Naive thymus-derived CD8-positive, alpha-beta T cell (primary cell): ENCODE results near the gene ZNF217. TPM values are rescaled to one million over a fixed set of nuclear protein-coding genes. Genes with fewer than 3 reads are reported as not detected.
A peak's percentile ranks its signal among the peaks of the same experiment; 100 is the strongest.
"Not testable (repeated sequence)": the region's sequence is repeated elsewhere in the genome, so short reads cannot be mapped to it uniquely, and the experiment has no call there.

Experiments
- ATAC-seq, 2 donors: fragments of 150-1000 bp; cut with Tn5 transposase in 1 of 2; sonication (Bioruptor Pico), chemical (Tn5 transposase) in 1 of 2; 1 replicate in 1 of 2; 2 replicates in 1 of 2; pipeline ENCODE4 v1.10.0; 2021; ENCODE audit warnings: mild to moderate bottlenecking in 2 of 2, moderate library complexity in 2 of 2
- POLR2A ChIA-PET: fragments of 350-600 bp; sonication (Branson Sonifier 250); formaldehyde crosslinking; loops from one replicate; lab custom pipeline; 2021; ENCODE audit warnings: antibody characterized with exemption; lab: Charles Lee
- DNase-seq, 10 donors: peaks; one replicate each; pipeline versions ENCODE4 v3.0.0 to v3.0.0-alpha.2; 2020 to 2022
- H3K27ac Mint-ChIP-seq, 10 donors: one replicate each; pipeline ENCODE4 v1.8.0; 2020 to 2022; ENCODE audit warnings: mild to moderate bottlenecking in 10 of 10, mixed read lengths in 10 of 10, moderate library complexity in 4 of 10, inconsistent platforms in 1 of 10
- H3K27me3 Mint-ChIP-seq, 5 donors: one replicate each; pipeline ENCODE4 v1.8.0; 2021 to 2022; ENCODE audit warnings: mixed read lengths in 5 of 5
- H3K36me3 Mint-ChIP-seq, 3 donors: one replicate each; pipeline ENCODE4 v1.8.0; 2020 to 2022; ENCODE audit warnings: mixed read lengths in 3 of 3, mild to moderate bottlenecking in 2 of 3, inconsistent platforms in 1 of 3
- H3K4me1 Mint-ChIP-seq, 4 donors: one replicate each; pipeline ENCODE4 v1.8.0; 2021 to 2022; ENCODE audit warnings: mixed read lengths in 4 of 4
- H3K4me3 Mint-ChIP-seq, 10 donors: one replicate each; pipeline ENCODE4 v1.8.0; 2020 to 2022; ENCODE audit warnings: mild to moderate bottlenecking in 10 of 10, mixed read lengths in 10 of 10, moderate library complexity in 6 of 10, inconsistent platforms in 1 of 10
- H3K9me3 Mint-ChIP-seq, 9 donors: one replicate each; pipeline ENCODE4 v1.8.0; 2020 to 2022; ENCODE audit warnings: mixed read lengths in 9 of 9, mild to moderate bottlenecking in 3 of 9, inconsistent platforms in 1 of 9, moderate library complexity in 1 of 9
- polyA plus RNA-seq, 3 donors: library from polyadenylated mRNA; unstranded; fragments of 300-500 nt; fragmentation: Illumina TruSeq; gene quantifications; one replicate each; pipeline ENCODE4 v1.2.3, GENCODE V29; 2021
- total RNA-seq, 8 experiments: library from RNA in 2 of 8; stranded (reverse) in 2 of 8; gene quantifications; one replicate each; pipeline ENCODE4 v1.2.3 and lab custom pipeline; 2021 to 2026

The ZNF217 gene
- total and polyA plus RNA-seq, 5 experiments from 2014 or later, result 21.5 to 101 (median 34.2) TPM

- H3K9me3 Mint-ChIP-seq, DNase-seq, H3K36me3 Mint-ChIP-seq, ATAC-seq, H3K4me3 Mint-ChIP-seq, H3K27me3 Mint-ChIP-seq: not testable (repeated sequence)
- POLR2A ChIA-PET, result interaction anchor here (1.4 kb wide), 1 partner anchor 14 kb away, joined by 7 read pairs; no protein-coding TSS in a partner anchor
- peaks cover 7 to 23% (median 16%) of the 10 kb centered on the region in 4 donors for H3K4me1 Mint-ChIP-seq
- peak overlapping the region in 6 of 10 donors; percentile 1 to 78 (median 62) for H3K27ac Mint-ChIP-seq
Observed at GRCh38 chr20:53628758-53629157, 35.1 kb upstream of the ZNF217 start.

- Mint-ChIP-seq H3K27ac (peak overlapping the region; percentile 32 to 95 (median 84)), H3K4me3 (peak overlapping the region in 2 of 10 donors; percentile 48 to 69), H3K4me1 (peaks cover 11 to 30% (median 23%) of the 10 kb centered on the region in 4 donors), H3K9me3 (no peaks in the 10 kb centered on the region), H3K36me3 (no peaks in the 10 kb centered on the region), H3K27me3 (no peaks in the 10 kb centered on the region)
- DNase-seq, result no peak
- POLR2A ChIA-PET, result interaction anchor here (0.7 to 1.6 kb wide), 3 partner anchors 12 to 34 kb away, joined by 3 to 9 read pairs (median 7); no protein-coding TSS in a partner anchor
- ATAC-seq, result no peak
Observed at GRCh38 chr20:53628076-53628475, 34.4 kb upstream of the ZNF217 start.

GRCh38 chr20:53627001-53627400, 33.4 kb upstream of the ZNF217 start:
- H3K4me3 Mint-ChIP-seq, H3K27me3 Mint-ChIP-seq, H3K36me3 Mint-ChIP-seq, ATAC-seq, H3K9me3 Mint-ChIP-seq, DNase-seq: not testable (repeated sequence)
- Mint-ChIP-seq H3K4me1 (peaks cover 11 to 39% (median 34%) of the 10 kb centered on the region in 4 donors), H3K27ac (peak overlapping the region in 2 of 10 donors; percentile 84 to 95)
- POLR2A ChIA-PET, result interaction anchor here (0.7 to 1.6 kb wide), 4 partner anchors 8 to 209 kb away, joined by 3 to 9 read pairs (median 3); no protein-coding TSS in a partner anchor

GRCh38 chr20:53626584-53626983, 32.9 kb upstream of the ZNF217 start:
- POLR2A ChIA-PET, result interaction anchor here (0.7 to 1.2 kb wide), 2 partner anchors 9 to 55 kb away, joined by 3 read pairs; no protein-coding TSS in a partner anchor
- peak overlapping the region in 3 of 10 donors; percentile 12 to 84 (median 72) for H3K27ac Mint-ChIP-seq
- peaks cover 11 to 44% (median 38%) of the 10 kb centered on the region in 4 donors for H3K4me1 Mint-ChIP-seq

GRCh38 chr20:53625311-53626129, 31.9 kb upstream of the ZNF217 start:
- Mint-ChIP-seq H3K9me3 (no peaks in the 10 kb centered on the region), H3K4me1 (peaks cover 14 to 52% (median 46%) of the 10 kb centered on the region in 4 donors), H3K27me3 (no peaks in the 10 kb centered on the region), H3K4me3 (no peak overlapping the region), H3K36me3 (no peaks in the 10 kb centered on the region), H3K27ac (peak overlapping the region in 7 of 10 donors; percentile 13 to 74 (median 28))
- POLR2A ChIA-PET, result interaction anchor here (0.7 to 2.3 kb wide), 4 partner anchors 10 to 111 kb away, joined by 3 to 8 read pairs (median 6); no protein-coding TSS in a partner anchor
- no peak for DNase-seq
- no peak for ATAC-seq

More at GRCh38 chr20:53626584-53626983, 32.9 kb upstream of the ZNF217 start:
- H3K36me3 Mint-ChIP-seq, result no peaks in the 10 kb centered on the region
- ATAC-seq (no peak), DNase-seq (no peak)
- no peaks in the 10 kb centered on the region for H3K9me3 Mint-ChIP-seq
- H3K27me3 Mint-ChIP-seq, result no peaks in the 10 kb centered on the region
- H3K4me3 Mint-ChIP-seq, result no peak overlapping the region

GRCh38 chr20:53624927-53625250, 31.2 kb upstream of the ZNF217 start:
- H3K4me3 Mint-ChIP-seq, H3K27me3 Mint-ChIP-seq, H3K36me3 Mint-ChIP-seq, DNase-seq, ATAC-seq, H3K9me3 Mint-ChIP-seq: not testable (repeated sequence)
- Mint-ChIP-seq H3K27ac (peak overlapping the region in 2 of 10 donors; percentile 29 to 31), H3K4me1 (peaks cover 14 to 54% (median 46%) of the 10 kb centered on the region in 4 donors)
- POLR2A ChIA-PET, result interaction anchor here (0.7 to 4.3 kb wide), 4 partner anchors 7 to 36 kb away, joined by 6 to 28 read pairs (median 8); no protein-coding TSS in a partner anchor

- ATAC-seq (peak; percentile 63 to 74), DNase-seq (peak in 4 of 10 donors; percentile 5 to 37 (median 20))
- Mint-ChIP-seq H3K9me3 (no peaks in the 10 kb centered on the region), H3K4me3 (peak overlapping the region; percentile 76 to 90 (median 82)), H3K36me3 (no peaks in the 10 kb centered on the region), H3K27me3 (no peaks in the 10 kb centered on the region), H3K4me1 (peaks cover 14 to 52% (median 49%) of the 10 kb centered on the region in 4 donors), H3K27ac (peak overlapping the region; percentile 89 to 98 (median 94))
- POLR2A ChIA-PET, result interaction anchor here (0.6 to 5.5 kb wide), 19 partner anchors 9 to 262 kb away, joined by 3 to 77 read pairs (median 4); partner anchors contain the start of gene ZNF217
Observed at GRCh38 chr20:53623454-53624211, 30.0 kb upstream of the ZNF217 start.

- POLR2A ChIA-PET, result interaction anchor here (0.6 to 5.5 kb wide), 17 partner anchors 9 to 85 kb away, joined by 3 to 77 read pairs (median 4); partner anchors contain the start of gene ZNF217
- H3K27ac Mint-ChIP-seq, result peak overlapping the region; percentile 89 to 98 (median 94)
- no peaks in the 10 kb centered on the region for H3K27me3 Mint-ChIP-seq
- H3K9me3 Mint-ChIP-seq, result no peaks in the 10 kb centered on the region
- H3K4me1 Mint-ChIP-seq, result peaks cover 14 to 51% (median 47%) of the 10 kb centered on the region in 4 donors
- DNase-seq (no peak), ATAC-seq (peak in 1 of 2 donors; percentile 16)
- peak overlapping the region; percentile 76 to 90 (median 82) for H3K4me3 Mint-ChIP-seq
- H3K36me3 Mint-ChIP-seq, result no peaks in the 10 kb centered on the region
Observed at GRCh38 chr20:53623134-53623453, 29.5 kb upstream of the ZNF217 start.

GRCh38 chr20:53622247-53623133, 28.9 kb upstream of the ZNF217 start:
- H3K27me3 Mint-ChIP-seq, result no peaks in the 10 kb centered on the region
- DNase-seq, result no peak

GRCh38 chr20:53621482-53622246, 28.0 kb upstream of the ZNF217 start:
- ATAC-seq (peak; percentile 47 to 52), DNase-seq (no peak)
- Mint-ChIP-seq H3K9me3 (no peaks in the 10 kb centered on the region), H3K4me3 (peak overlapping the region in 9 of 10 donors; percentile 51 to 82 (median 72)), H3K4me1 (peaks cover 12 to 47% (median 42%) of the 10 kb centered on the region in 4 donors), H3K27ac (peak overlapping the region; percentile 89 to 98 (median 96)), H3K36me3 (no peaks in the 10 kb centered on the region), H3K27me3 (no peaks in the 10 kb centered on the region)
- POLR2A ChIA-PET, result interaction anchor here (0.6 to 5.5 kb wide), 13 partner anchors 10 to 215 kb away, joined by 3 to 77 read pairs (median 6); partner anchors contain the start of gene ZNF217

More at GRCh38 chr20:53622247-53623133, 28.9 kb upstream of the ZNF217 start:
- POLR2A ChIA-PET, result interaction anchor here (0.6 to 5.5 kb wide), 22 partner anchors 10 to 214 kb away, joined by 3 to 77 read pairs (median 4); partner anchors contain the start of gene ZNF217
- H3K27ac Mint-ChIP-seq, result peak overlapping the region; percentile 89 to 98 (median 96)
- no peaks in the 10 kb centered on the region for H3K36me3 Mint-ChIP-seq
- H3K4me3 Mint-ChIP-seq, result peak overlapping the region; percentile 76 to 90 (median 82)
- no peaks in the 10 kb centered on the region for H3K9me3 Mint-ChIP-seq
- peaks cover 12 to 49% (median 43%) of the 10 kb centered on the region in 4 donors for H3K4me1 Mint-ChIP-seq
- peak in 1 of 2 donors; percentile 32 for ATAC-seq
